Stimulated activated CD8-positive, alpha-beta memory T cell treated with anti-CD3 and anti-CD28 coated beads, Interleukin-4, amount 100 ng/mL, for 1 hour (primary cell): ENCODE measurements around the gene HERC3.
A peak's percentile ranks its signal among the peaks of the same experiment; 100 is the strongest.

Experiments used
- DNase-seq, 2 donors: peaks; one replicate each; pipeline ENCODE4 v3.0.0-alpha.2; 2020; ENCODE audit warnings: low read depth in 2 of 2, low spot score in 1 of 2

HERC3 gene

DNA sequence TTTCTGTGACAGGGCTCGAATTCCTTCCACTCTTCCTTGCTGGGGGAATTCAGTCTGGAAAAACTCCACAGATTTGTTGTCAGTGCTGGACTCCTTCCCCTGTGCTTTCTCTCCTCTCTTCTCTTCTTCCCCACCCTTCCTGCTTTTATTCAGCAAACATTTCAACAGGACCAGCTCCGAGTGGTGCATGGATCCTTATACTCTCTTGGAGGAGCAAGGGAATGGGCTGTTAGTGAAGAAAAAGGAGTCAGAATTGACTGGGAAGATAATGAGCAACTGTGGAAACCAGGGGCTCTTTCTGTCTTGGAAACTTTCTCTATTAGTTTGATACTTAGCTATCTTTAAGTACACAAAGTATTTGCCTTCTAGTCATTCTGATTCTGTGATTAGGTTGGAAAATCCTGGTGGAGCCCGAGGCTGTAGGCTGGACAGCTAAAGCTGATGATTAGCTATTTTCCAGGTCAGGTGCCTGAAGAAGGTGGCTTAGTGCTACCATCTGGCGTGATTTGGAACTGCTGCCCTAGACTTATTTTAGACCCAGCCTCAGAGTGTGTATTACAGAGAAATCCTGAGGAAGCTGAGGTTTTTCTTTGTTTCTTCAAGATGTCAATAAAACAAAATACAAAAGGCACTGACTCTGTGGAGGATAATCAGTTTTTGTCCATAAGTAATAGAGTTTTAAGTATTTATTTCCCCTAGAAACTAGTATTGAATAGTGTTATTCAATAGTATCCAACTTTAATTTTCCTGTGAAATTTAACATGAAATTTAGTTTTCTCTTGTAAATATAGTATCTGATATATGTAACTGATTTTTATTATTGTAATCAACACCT is 67.0 kb downstream of the HERC3 start:
- peak in 1 of 2 donors; percentile 5 for DNase-seq

DNA sequence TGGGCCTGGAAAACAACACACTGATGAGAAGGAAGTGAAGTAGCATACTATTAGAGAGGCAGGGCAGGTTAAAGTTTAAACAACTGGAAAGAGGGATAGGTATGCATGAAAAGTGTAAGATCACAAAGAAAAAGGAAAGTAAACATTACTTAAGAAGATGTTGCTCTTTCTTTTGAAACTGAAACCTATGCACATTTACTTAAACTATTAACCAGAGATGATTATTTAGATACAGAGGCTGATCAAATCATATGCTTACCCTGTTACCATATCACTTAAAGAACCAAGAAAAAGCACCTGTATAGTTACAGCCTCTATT is 67.6 kb downstream of the HERC3 start:
- no peak for DNase-seq

DNA sequence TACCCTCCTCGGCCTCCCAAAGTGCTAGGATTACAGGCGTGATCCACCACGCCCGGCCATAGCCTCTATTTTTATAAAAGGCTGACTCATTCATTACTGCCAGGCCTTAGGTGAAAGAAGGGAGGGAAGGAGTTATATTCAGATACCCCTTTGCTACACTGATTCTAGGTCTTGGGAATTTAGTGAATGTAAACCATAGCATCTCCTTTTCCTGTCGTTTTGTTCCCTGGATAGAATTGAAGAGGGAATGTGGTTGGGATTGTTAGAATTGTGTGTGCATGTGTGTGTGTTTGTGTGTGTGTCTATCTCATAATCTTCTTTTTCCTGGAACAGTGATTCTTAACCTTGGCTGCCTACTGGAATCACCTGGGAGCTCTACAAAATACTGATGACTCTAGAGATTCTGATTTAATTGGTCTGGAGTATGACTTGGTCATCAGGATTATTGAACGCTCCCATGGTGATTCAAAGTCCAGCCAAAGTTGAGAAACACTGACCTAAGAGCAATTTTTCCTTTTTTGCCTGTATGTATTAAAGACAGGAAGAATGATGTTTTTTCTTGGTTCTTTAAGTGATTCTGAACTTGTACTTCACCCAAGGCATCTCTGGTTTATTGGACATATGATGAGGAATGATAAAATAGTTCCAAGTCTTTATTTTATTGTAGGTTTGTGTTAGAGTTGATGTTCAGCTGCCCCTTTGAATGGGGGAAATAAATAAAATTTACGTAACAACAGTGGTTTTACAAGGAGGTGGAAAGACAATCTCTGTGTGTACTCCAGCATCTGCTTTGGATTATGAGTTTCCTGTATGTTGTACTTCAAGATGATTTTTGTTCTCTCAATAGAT is 68.4 kb downstream of the HERC3 start:
- DNase-seq = no peak

DNA sequence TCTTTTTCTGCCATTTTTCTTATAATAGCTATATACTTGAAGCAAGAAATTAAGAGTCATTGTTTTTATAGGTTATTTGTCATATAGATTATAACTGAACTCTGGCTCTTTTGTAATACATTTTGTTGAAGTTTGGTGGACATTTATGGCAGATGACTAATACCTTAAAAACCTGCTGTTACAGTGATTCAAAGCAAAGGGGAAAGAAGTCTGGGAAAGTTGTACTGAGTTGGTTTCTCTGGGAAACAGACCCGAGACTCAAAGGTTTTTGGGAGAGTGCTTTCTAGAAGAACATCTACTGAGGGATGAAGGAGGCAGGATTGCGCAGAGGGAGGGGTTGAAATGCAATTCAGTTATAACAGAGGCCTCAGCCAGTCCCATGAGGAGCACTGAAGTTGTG is 69.5 kb downstream of the HERC3 start:
- DNase-seq = no peak

- peak in 1 of 2 donors; percentile 3 for DNase-seq
Observed at GRCh38 chr4:88672987-88673386, 80.7 kb downstream of the HERC3 start.

DNA sequence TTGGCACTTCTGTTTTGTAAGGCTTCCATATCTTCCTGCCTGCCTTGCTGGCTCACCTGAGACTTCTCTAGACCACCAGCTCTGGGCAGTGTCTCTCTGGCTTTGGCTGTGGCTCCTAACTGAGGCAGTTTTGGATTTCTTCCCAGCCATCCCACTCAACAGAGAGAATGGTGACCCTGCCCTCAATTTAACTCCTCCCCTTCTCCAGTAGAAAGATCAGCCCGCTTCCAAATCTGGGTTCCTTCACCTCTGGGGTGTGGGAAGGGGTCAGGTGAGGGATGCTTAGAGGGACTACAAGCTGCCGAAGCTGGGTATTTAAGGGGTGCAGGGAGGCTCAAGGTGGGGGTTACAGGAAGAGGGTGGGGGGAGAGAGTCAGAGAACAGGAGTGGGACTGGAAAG is 81.6 kb downstream of the HERC3 start:
- no peak for DNase-seq

GRCh38 chr4:88674565-88674964 is 82.3 kb downstream of the HERC3 start:
- DNase-seq = no peak

DNA sequence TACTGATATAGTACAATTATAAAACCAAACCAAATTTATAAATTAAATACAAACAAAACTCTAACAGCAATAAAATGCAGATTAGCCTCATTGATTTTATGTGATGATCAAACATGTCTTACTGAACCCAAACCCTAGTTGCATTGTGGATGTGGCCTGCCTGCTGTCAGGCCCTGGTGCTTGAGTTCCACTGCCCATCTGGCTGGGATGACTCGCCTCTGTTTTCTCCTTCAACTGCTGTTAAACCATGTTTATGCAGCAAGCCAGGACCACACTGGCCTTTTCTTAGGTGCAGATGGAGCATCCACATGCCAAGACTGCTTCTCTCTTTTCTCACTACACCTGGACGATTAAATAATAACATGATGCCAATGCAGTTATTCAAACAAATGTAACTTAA is 82.7 kb downstream of the HERC3 start:
- DNase-seq = no peak

GRCh38 chr4:88675543-88675942 is 83.3 kb downstream of the HERC3 start:
- DNase-seq = no peak

GRCh38 chr4:88681209-88681608 is 88.9 kb downstream of the HERC3 start:
- no peak for DNase-seq

- no peak for DNase-seq
Observed at GRCh38 chr4:88690355-88690754, 98.1 kb downstream of the HERC3 start.

DNA sequence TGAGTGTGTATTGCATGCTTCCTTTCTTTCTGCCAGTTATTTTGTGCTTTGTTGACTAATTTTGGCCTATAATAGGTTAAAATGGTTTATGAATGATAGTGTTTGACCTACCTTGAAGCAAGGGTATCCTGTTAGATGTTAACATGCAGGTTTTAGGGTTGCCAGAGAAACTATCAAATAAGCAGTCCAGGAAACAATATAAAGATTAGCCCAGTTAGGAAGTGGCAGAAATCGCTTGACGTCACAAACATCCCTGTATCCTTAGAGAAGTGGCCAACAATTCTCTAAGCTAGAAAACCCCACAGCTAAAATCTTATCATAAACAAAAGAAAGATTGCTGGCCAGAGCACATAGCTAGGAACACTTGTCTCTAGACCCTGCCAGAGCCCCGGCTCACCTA is 101.5 kb downstream of the HERC3 start:
- no peak for DNase-seq

DNA sequence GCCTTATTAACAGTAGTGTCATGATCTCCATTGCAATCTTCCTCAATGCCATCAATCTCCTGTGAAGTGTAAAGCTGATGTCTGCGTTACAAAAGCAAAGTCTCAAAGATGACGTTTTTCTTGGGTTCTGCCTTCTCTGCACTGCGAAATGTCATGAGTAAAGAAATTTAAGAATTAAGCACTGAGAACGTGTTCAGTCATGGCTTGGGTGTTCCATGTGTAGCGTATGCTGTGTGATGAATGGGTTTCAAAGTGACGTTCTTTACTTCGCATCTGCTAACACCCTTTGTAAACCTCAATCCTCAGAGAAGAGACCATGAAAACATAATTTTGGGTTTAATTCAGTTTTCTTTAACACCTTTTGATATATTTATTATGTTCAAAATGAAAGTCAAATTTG is 104.3 kb downstream of the HERC3 start:
- DNase-seq = no peak

DNA sequence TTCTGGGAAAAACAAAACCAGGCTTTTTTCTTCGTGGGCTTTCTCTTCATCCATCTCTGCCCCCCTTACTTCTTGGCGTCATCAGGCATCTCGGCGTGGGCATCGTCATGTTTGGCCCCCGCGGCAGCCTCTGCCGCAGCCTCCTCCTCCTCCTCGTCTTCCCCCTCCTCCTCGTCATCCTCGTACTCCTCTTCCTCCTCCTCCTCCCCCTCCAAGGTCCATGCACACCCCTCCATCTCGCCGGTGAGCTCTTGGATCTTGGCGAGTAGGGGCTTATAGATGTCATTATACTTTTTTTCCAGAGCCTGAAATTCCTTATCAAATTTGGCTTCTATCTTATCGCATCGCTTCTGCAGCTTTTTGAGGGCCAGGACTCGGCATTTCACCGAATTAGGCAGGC is 104.9 kb downstream of the HERC3 start:
- DNase-seq = no peak

DNA sequence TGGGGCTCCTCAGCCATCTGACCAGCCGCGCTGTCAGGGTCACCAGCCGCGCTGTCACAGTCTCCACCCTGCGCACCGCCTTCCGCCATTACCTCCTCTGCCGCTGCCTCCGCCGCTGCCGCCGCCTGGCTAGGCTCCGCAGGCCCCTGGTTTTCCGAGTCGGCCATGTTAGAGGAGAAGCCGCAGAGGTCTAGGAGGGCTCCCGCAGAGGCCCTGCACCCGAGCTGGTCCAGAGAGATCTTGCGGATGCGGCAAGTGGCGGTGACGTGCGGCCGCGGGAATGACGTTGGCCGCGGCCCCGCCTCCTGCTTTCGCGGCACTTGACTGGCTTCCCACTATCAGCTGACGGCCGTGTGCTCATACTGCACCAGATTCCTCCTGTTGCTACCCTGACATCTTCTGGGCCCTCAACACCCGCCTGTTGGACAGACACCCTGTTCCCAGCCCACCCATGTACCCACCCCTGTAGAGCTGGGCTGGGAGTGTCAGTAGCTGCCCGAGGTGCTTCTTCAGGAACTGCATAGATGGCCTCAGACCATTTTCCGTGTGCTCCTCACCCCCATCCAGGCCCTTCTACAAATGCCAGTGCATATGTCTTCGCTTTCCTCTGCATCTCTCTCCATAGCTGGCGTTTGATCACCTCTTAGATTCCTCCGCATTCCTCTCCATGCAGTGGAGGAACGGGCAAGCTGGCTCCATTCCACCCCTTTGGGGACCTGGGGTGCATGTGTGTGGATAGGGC is 105.5 kb downstream of the HERC3 start, which contains the start of gene NAP1L5:
NAP1L5 (minus strand) TSS at position 242 of the 742 bp plus-strand sequence; CDS start at position 167, 75 bp downstream.
- peak; percentile 32 to 34 for DNase-seq

DNA sequence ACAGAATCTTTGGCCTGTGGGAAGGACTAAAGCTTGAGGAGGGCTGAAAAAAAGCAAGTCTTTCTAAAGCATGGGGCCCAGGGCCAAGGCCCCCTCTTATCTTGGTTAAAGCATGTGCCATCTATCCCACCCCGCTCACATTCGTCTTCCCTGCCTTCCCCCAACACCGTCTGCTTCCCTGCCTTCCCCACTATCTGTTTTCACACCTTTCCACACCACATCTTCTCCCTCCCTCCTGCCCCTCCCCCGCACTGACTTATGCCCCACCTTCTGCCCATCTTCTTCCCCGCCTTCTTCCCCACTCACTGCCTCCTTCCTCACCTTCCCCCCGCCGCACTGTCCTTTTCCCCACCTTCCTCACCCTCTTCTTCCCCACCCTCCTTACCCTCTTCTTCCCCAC is 106.2 kb downstream of the HERC3 start:
- DNase-seq = no peak

GRCh38 chr4:88702782-88703181 is 110.5 kb downstream of the HERC3 start:
- no peak for DNase-seq

DNA sequence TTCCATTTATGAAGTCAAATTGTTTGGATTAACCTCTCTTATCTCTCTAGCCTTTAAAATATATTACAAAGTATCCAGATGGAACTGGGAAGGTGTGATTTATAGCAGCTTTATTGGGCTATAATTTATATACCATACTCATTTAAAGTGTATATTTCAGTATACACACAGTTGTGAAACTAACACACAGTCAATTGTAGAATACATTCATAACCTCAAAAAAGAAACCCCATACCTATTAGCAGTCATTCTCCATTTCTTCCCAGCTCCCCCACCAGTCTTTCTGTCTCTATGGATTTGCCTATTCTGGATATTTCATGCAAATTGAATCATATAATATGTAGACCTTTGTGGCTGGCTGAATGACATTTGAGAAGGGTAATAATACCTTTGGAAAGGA is 112.9 kb downstream of the HERC3 start:
- DNase-seq = no peak

DNA sequence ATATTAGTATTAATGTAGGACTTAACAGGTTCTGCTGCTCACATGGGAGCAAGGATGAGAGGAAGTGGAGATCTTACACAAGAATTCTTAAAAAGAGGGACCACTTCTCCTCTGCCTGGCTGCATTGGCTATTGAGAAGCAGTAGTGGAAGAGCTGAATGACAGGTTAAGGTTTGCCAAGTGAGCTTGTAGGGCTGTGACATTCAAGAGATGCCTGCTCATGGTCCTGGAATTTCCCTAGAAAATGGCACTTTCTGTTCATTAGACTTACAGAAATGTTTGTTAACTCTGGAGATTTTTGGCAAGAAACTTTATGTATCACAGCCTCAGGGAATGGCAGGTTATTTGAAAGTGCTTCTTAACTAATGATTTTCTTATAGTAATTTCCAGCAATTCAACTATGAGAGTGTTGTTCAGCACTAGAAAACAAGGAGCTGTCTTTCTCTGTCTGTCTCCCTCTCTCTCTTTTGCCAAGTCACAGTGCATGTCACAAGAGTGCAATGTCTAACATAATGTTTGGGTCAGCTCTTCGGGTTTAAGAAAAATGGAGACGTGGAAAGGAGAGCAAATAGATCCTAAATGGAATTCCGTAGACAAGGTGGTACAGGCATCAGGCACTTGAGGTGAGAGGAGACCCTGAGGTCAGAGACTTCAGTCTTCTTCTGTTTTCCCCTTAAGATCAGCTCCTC is 113.7 kb downstream of the HERC3 start:
- DNase-seq = no peak

DNA sequence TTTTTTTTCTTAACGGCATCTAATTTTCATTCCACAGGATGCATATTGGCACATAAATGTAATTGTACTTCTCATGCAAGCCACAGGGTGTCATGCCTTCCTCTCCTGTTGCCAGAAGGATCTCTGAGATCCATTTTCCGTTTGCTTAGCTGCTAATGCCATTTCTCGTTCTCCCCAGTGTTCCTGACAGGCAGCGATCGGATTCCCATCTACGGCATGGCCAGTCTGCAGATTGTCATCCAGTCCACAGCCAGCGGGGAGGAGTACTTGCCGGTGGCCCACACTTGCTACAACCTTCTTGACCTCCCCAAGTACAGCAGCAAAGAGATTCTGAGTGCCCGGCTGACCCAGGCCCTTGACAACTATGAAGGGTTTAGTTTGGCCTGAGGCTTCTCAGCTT is 114.3 kb downstream of the HERC3 start:
- no peak for DNase-seq

DNA sequence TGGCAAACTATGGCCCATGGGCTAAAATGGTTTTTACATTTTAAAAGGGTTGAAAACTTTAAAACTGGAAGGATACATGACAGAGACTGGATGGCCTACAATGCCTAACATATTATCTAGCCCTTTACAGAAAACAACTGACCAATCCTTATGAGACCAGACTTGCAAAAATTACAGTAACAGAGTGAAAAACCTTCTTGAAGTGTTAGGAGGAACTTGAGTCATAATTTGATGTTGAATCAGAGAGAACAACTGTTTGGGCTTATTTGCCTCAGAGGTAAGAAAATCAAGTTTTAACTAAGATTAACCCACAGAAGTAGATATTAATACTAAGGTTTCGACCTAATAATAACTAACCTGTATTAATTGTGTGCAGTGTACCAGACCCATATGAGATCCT is 117.7 kb downstream of the HERC3 start:
- no peak for DNase-seq
